Common myeloid progenitor, CD34-positive (primary cell): ENCODE results near the gene NR6A1.

Experiments used
- CTCF ChIA-PET: fragments of 350-600 bp; sonication (Branson Sonifier 250); formaldehyde crosslinking; loops from one replicate; lab custom pipeline; 2021; ENCODE audit warnings: antibody characterized with exemption; lab: Charles Lee
- POLR2A ChIA-PET: fragments of 350-600 bp; sonication (Branson Sonifier 250); formaldehyde crosslinking; loops from one replicate; lab custom pipeline; 2021; ENCODE audit warnings: antibody characterized with exemption; lab: Charles Lee
- DNase-seq, 3 donors: peaks; one replicate each; pipeline versions ENCODE4 v3.0.0 to v3.0.0-alpha.2; 2013
- H3K27ac ChIP-seq, 2 experiments: 1 replicate in 1 of 2; 2 replicates in 1 of 2; pipeline ENCODE4 v1.7.0; 2013; ENCODE audit warnings: inconsistent platforms in 2 of 2, low read length in 2 of 2, mild to moderate bottlenecking in 2 of 2, low read depth in 1 of 2, moderate library complexity in 1 of 2; ENCODE audit not compliant: severe bottlenecking in 2 of 2, insufficient read depth in 1 of 2, poor library complexity in 1 of 2
- H3K27me3 ChIP-seq, 5 experiments: replicated peaks in 2 of 5; 1 replicate in 3 of 5; 2 replicates in 2 of 5; pipeline versions ENCODE4 v1.6.1 to v1.7.0; 2013; ENCODE audit warnings: low read length in 4 of 5, mild to moderate bottlenecking in 2 of 5, moderate library complexity in 2 of 5, inconsistent platforms in 1 of 5; ENCODE audit not compliant: insufficient read depth in 5 of 5, control insufficient read depth in 4 of 5
- H3K36me3 ChIP-seq, 4 experiments: 1 replicate in 2 of 4; 2 replicates in 2 of 4; pipeline versions ENCODE4 v1.6.1 to v1.7.0; 2013; ENCODE audit warnings: low read length in 3 of 4, control low read depth in 1 of 4, mild to moderate bottlenecking in 1 of 4; ENCODE audit not compliant: control insufficient read depth in 4 of 4, insufficient read depth in 4 of 4
- H3K4me1 ChIP-seq, 4 experiments: 1 replicate in 3 of 4; 2 replicates in 1 of 4; pipeline versions ENCODE4 v1.6.1 to v1.7.1; 2013; ENCODE audit warnings: low read length in 3 of 4, mild to moderate bottlenecking in 3 of 4, control low read depth in 1 of 4, inconsistent platforms in 1 of 4, moderate library complexity in 1 of 4; ENCODE audit not compliant: control insufficient read depth in 4 of 4, insufficient read depth in 4 of 4; ENCODE audit errors: control extremely low read depth in 1 of 4
- H3K4me3 ChIP-seq, 7 experiments: 1 replicate in 4 of 7; 2 replicates in 3 of 7; pipeline versions ENCODE4 v1.5.1 to v1.7.0; 2013; ENCODE audit warnings: mild to moderate bottlenecking in 7 of 7, low read length in 6 of 7, moderate library complexity in 6 of 7, inconsistent platforms in 2 of 7, low read depth in 2 of 7, control low read depth in 1 of 7; ENCODE audit not compliant: insufficient read depth in 4 of 7, control insufficient read depth in 1 of 7; ENCODE audit errors: extremely low read depth in 1 of 7
- H3K9me3 ChIP-seq, 5 experiments: 1 replicate in 4 of 5; 2 replicates in 1 of 5; pipeline versions ENCODE4 v1.6.1 to v1.7.1; 2013; ENCODE audit warnings: low read length in 4 of 5, mild to moderate bottlenecking in 2 of 5, inconsistent platforms in 1 of 5, low read depth in 1 of 5, moderate library complexity in 1 of 5; ENCODE audit not compliant: control insufficient read depth in 4 of 5, insufficient read depth in 2 of 5; ENCODE audit errors: control extremely low read depth in 1 of 5
- WGBS: methylation state at CpG from one replicate; pipeline ENCODE4 v1.1.5; 2013; ENCODE audit not compliant: insufficient coverage; 5-methylcytosine and 5-hydroxymethylcytosine counted together

Gene NR6A1

GRCh38 chr9:124697326-124698200 lies 73.5 kb downstream of the NR6A1 start:
- Histone ChIP-seq H3K4me1 (peaks cover 0 to 9% (median 3%) of the 10 kb centered on the region in 4 experiments), H3K36me3 (peaks cover 0 to 2% (median under 1%) of the 10 kb centered on the region in 4 experiments), H3K4me3 (no peak overlapping the region), H3K27me3 (no peaks in the 10 kb centered on the region), H3K9me3 (no peaks in the 10 kb centered on the region), H3K27ac (no peak overlapping the region)
- ChIA-PET POLR2A (interaction anchor here (0.6 kb wide), 1 partner anchor 14 kb away, joined by 4 read pairs; no protein-coding TSS in a partner anchor), CTCF (interaction anchor here (1.1 to 1.2 kb wide), 2 partner anchors 10 to 13 kb away, joined by 3 read pairs; no protein-coding TSS in a partner anchor)
- DNase-seq = peak in 2 of 3 donors; percentile 22 to 42
- 100% methylated on average over 2 of the region's 5 CpGs for WGBS

GRCh38 chr9:124696101-124696500 lies 75.0 kb downstream of the NR6A1 start:
- no peak overlapping the region for H3K27ac ChIP-seq
- 43% methylated on average over 2 of the region's 3 CpGs for WGBS
- CTCF ChIA-PET = interaction anchor here (0.6 kb wide), 1 partner anchor 154 kb away, joined by 3 read pairs; no protein-coding TSS in a partner anchor
- POLR2A ChIA-PET = no interaction called here
- H3K36me3 ChIP-seq = peaks cover 0 to 2% (median 0%) of the 10 kb centered on the region in 4 experiments
- H3K4me3 ChIP-seq = no peak overlapping the region
- no peaks in the 10 kb centered on the region for H3K27me3 ChIP-seq
- peaks cover 0 to 9% (median 3%) of the 10 kb centered on the region in 4 experiments for H3K4me1 ChIP-seq
- no peak for DNase-seq
- no peaks in the 10 kb centered on the region for H3K9me3 ChIP-seq

- 100% methylated on average over 3 of the region's 16 CpGs for WGBS
- POLR2A ChIA-PET = no interaction called here
- H3K36me3 ChIP-seq = peaks cover 0 to 2% (median 0%) of the 10 kb centered on the region in 4 experiments
These were observed 75.7 kb downstream of the NR6A1 start for GRCh38 chr9:124695280-124695890.

GRCh38 chr9:124694414-124695279 lies 76.5 kb downstream of the NR6A1 start:
- peaks cover 0 to 9% (median 3%) of the 10 kb centered on the region in 4 experiments for H3K4me1 ChIP-seq
- ChIA-PET CTCF (interaction anchor here (1.1 to 1.3 kb wide), 2 partner anchors 76 to 79 kb away, joined by 3 to 4 read pairs; no protein-coding TSS in a partner anchor), POLR2A (no interaction called here)
- H3K27me3 ChIP-seq = no peaks in the 10 kb centered on the region
- no peak for DNase-seq
- WGBS = 60% methylated on average over 2 of the region's 3 CpGs
- no peaks in the 10 kb centered on the region for H3K9me3 ChIP-seq
- H3K27ac ChIP-seq = no peak overlapping the region
- peaks cover 0 to 2% (median 0%) of the 10 kb centered on the region in 4 experiments for H3K36me3 ChIP-seq
- H3K4me3 ChIP-seq = no peak overlapping the region

More at GRCh38 chr9:124695280-124695890, 75.7 kb downstream of the NR6A1 start:
- no peak overlapping the region for H3K27ac ChIP-seq
- H3K4me1 ChIP-seq = peaks cover 0 to 9% (median 3%) of the 10 kb centered on the region in 4 experiments
- H3K4me3 ChIP-seq = no peak overlapping the region
- CTCF ChIA-PET = no interaction called here
- no peak for DNase-seq
- H3K9me3 ChIP-seq = no peaks in the 10 kb centered on the region
- H3K27me3 ChIP-seq = no peaks in the 10 kb centered on the region

- no peak overlapping the region for H3K4me3 ChIP-seq
- CTCF ChIA-PET = interaction anchor here (0.9 to 1.6 kb wide), 4 partner anchors 12 to 141 kb away, joined by 3 to 4 read pairs (median 4); no protein-coding TSS in a partner anchor
These were observed 77.7 kb downstream of the NR6A1 start for GRCh38 chr9:124693403-124693802.

GRCh38 chr9:124688238-124688904 lies 82.7 kb downstream of the NR6A1 start:
- H3K4me1 ChIP-seq = peaks cover 4 to 7% (median 6%) of the 10 kb centered on the region in 4 experiments
- 100% methylated on average over 2 of the region's 6 CpGs for WGBS
- peaks cover 0 to 10% (median 5%) of the 10 kb centered on the region in 4 experiments for H3K36me3 ChIP-seq
- POLR2A ChIA-PET = no interaction called here
- DNase-seq = no peak
- H3K27ac ChIP-seq = no peak overlapping the region
- CTCF ChIA-PET = interaction anchor here (1.0 to 1.4 kb wide), 2 partner anchors 10 to 35 kb away, joined by 3 read pairs; no protein-coding TSS in a partner anchor
- no peaks in the 10 kb centered on the region for H3K27me3 ChIP-seq
- no peak overlapping the region for H3K4me3 ChIP-seq
- no peaks in the 10 kb centered on the region for H3K9me3 ChIP-seq

More at GRCh38 chr9:124693403-124693802, 77.7 kb downstream of the NR6A1 start:
- Histone ChIP-seq H3K27me3 (no peaks in the 10 kb centered on the region), H3K36me3 (peaks cover 0 to under 1% (median 0%) of the 10 kb centered on the region in 4 experiments), H3K27ac (no peak overlapping the region), H3K4me1 (peaks cover 0 to 9% (median 3%) of the 10 kb centered on the region in 4 experiments), H3K9me3 (no peaks in the 10 kb centered on the region)
- 90% methylated on average over 3 of the region's 3 CpGs for WGBS
- POLR2A ChIA-PET = no interaction called here
- peak in 1 of 3 donors; percentile 25 for DNase-seq
